Measurements from ENCODE around the gene GRM2. TPM values are rescaled to one million over a fixed set of nuclear protein-coding genes. Genes with fewer than 3 reads are reported as not detected.

GRM2 gene
- total and polyA plus RNA-seq, 10 of the 15 experiments (the other 5 are each of a cell fraction or from before 2014, with no cell fraction given) = 0.01 to 0.14 (median 0.06) TPM; not detected in 5

- peaks cover 0 to 15% of the 10 kb centered on the region in 2 experiments; a peak in 2 of 4 replicates for H3K36me3 ChIP-seq (ENCODE audit: control insufficient read depth in 2 of 2, insufficient read depth in 2 of 2, low read length in 1 of 2)
- CTCF ChIA-PET = interaction anchor here (1.0 kb wide), 1 partner anchor 14 kb away, joined by 4 read pairs; no protein-coding TSS in a partner anchor
- no peak overlapping the region for H3K27ac ChIP-seq (ENCODE audit: control insufficient read depth, insufficient read depth)
- ATAC-seq = no peak
- POLR2A ChIA-PET = no interaction called here
- no peaks in the 10 kb centered on the region for H3K9me3 ChIP-seq (replicated peaks; ENCODE audit: control insufficient read depth, insufficient read depth, low read length)
- no peak overlapping the region for H3K9ac ChIP-seq (ENCODE audit: control insufficient read depth, insufficient read depth, low read length)
- FAIRE-seq = no peak
- H3K79me2 ChIP-seq (ENCODE audit: control insufficient read depth, insufficient read depth, low read length) = no peaks in the 10 kb centered on the region
- no TSS peak for BruUV-seq (replicated peaks)
- intact Hi-C loops (cut with micrococcal nuclease; ENCODE audit: unreplicated experiment) = no loop called here
- SMC1A ChIA-PET (ENCODE audit: uncharacterized antibody, unreplicated experiment) = interaction anchor here (1.6 kb wide), 1 partner anchor 23 kb away, joined by 3 read pairs; no protein-coding TSS in a partner anchor
- no peak overlapping the region for H3K4me3 ChIP-seq
- no peaks in the 10 kb centered on the region for H4K20me1 ChIP-seq (ENCODE audit: control insufficient read depth, insufficient read depth)
- H3K4me1 ChIP-seq (ENCODE audit: control insufficient read depth, insufficient read depth, low read length) = no peaks in the 10 kb centered on the region
- TF ChIP-seq ZNF274 (IDR thresholded peaks at IDR 0.05; ENCODE audit: insufficient read depth, insufficient read length) (no peak), GABPA (IDR thresholded peaks at IDR 0.05; ENCODE audit: low read depth) (no peak), NR2F1 (conservative IDR thresholded peaks at IDR 0.05) (no peak)
- TF ChIP-seq, protein P1, sequence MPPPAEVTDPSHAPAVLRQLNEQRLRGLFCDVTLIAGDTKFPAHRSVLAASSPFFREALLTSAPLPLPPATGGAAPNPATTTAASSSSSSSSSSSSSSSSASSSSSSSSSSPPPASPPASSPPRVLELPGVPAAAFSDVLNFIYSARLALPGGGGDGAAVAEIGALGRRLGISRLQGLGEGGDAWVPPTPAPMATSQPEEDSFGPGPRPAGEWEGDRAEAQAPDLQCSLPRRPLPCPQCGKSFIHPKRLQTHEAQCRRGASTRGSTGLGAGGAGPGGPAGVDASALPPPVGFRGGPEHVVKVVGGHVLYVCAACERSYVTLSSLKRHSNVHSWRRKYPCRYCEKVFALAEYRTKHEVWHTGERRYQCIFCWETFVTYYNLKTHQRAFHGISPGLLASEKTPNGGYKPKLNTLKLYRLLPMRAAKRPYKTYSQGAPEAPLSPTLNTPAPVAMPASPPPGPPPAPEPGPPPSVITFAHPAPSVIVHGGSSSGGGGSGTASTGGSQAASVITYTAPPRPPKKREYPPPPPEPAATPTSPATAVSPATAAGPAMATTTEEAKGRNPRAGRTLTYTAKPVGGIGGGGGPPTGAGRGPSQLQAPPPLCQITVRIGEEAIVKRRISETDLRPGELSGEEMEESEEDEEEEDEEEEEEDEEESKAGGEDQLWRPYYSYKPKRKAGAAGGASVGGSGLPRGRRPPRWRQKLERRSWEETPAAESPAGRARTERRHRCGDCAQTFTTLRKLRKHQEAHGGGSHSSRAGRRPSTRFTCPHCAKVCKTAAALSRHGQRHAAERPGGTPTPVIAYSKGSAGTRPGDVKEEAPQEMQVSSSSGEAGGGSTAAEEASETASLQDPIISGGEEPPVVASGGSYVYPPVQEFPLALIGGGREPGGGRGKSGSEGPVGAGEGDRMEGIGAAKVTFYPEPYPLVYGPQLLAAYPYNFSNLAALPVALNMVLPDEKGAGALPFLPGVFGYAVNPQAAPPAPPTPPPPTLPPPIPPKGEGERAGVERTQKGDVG (CRISPR knock-in tag; IDR thresholded peaks at IDR 0.05) = no peak
- no peak overlapping the region for H3K4me2 ChIP-seq (ENCODE audit: control insufficient read depth, insufficient read depth)
- H2AFZ ChIP-seq (ENCODE audit: control insufficient read depth, low read depth, low read length) = no peak overlapping the region
- H3K27me3 ChIP-seq (replicated peaks in 1 of 2; ENCODE audit: control insufficient read depth in 2 of 2, insufficient read depth in 2 of 2, low read length in 1 of 2) = no peaks in the 10 kb centered on the region
- in situ Hi-C loops (cut with MboI) = no loop called here
- DNase-seq (ENCODE audit: low read depth, low spot score) = no peak
- WGBS (ENCODE audit: insufficient coverage, insufficient replicate concordance, low lambda C conversion rate, missing lambda C conversion rate) = 87% methylated on average over 8 of the region's 8 CpGs
- RAD21 ChIA-PET (ENCODE audit: unreplicated experiment) = no interaction called here
These were observed 1.4 kb upstream of the GRM2 start for GRCh38 chr3:51705276-51706020.
